Measurements from ENCODE around the gene GPSM3.

- TF ChIP-seq CTCF (IDR thresholded peaks at IDR 0.05; ENCODE audit: low read length), result no peak; the same call in 1 of the 2 replicates
- TF ChIP-seq EZH2 (IDR thresholded peaks at IDR 0.05; ENCODE audit: borderline replicate concordance, low read length), result no peak
Measured at GRCh38 chr6:32234934-32235333, 42.5 kb upstream of the GPSM3 start.

Measured in OCI-LY1 (cell line).